NCI-H1105 treated with DMSO at 0.1 percent for 48 hours (cell line): Measurements from ENCODE around the gene KCNH4.

Source experiments
- DNase-seq: peaks from one replicate; lab custom pipeline; 2025; lab: John Stamatoyannopoulos, UW

The KCNH4 gene

GRCh38 chr17:42117397-42118125, 63.4 kb downstream of the KCNH4 start:
- DNase-seq = no peak

- DNase-seq = peak; percentile 58
Observed at GRCh38 chr17:42116705-42117396, 64.1 kb downstream of the KCNH4 start.

DNA sequence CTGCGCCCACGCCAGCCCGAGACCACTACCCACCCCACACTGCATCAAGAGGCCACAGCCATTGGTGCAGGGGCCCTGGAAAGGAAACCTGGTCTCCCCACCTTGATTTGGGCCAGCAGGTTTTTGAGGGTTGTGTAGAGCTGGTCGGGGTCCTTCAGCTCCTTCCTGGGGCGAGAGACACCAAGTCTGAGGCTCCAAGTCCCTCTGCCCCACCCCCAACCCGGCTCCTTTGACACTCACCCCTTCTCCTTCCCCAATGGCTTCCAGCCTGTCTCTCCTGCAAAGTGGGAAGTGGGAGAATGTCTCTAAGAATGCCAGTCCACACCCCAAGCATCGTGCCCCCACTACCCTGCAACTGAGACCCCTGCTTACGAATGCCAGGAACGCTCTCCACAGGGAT, 66.8 kb downstream of the KCNH4 start:
- no peak for DNase-seq

- DNase-seq = no peak
Observed at GRCh38 chr17:42113293-42114069, 67.5 kb downstream of the KCNH4 start.

- DNase-seq = no peak
Observed at GRCh38 chr17:42112552-42113176, 68.3 kb downstream of the KCNH4 start, which contains the start of gene DHX58. Gene DHX58, minus strand, starts transcription at chr17:42112714. Its CDS starts 822 bp downstream, at chr17:42111892.

DNA sequence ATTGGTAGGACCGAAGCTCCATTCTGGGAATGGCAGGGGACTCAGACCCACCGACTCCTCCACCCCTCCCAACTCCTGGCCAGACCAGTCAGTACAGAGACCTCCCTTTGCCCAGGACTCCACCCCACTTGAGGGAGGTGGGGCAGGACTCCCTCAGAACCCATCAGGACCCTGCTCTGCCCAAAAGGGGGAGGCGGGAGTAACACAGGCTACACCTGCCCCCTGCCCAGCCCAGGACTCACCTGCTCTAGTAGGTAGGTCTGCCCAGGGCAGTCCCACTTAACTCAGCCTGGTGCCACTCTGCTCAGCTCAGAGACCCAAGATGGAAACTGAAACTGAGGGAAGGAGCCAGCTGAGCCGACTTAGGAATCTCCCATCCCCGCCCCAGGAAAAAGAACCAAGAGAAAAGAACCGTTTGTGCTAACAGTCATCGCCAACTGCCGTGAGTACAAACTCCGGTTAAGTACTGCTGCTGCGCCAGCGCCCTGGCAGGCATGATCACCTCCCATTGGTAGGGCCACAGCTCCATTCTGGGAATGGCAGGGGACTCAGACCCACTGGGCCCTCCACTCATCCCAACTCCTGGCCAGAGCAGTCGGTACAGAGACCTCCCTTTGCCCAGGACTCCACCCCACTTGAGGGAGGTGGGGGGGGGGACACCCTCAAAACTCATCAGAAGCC, 68.9 kb downstream of the KCNH4 start:
- no peak for DNase-seq

DNA sequence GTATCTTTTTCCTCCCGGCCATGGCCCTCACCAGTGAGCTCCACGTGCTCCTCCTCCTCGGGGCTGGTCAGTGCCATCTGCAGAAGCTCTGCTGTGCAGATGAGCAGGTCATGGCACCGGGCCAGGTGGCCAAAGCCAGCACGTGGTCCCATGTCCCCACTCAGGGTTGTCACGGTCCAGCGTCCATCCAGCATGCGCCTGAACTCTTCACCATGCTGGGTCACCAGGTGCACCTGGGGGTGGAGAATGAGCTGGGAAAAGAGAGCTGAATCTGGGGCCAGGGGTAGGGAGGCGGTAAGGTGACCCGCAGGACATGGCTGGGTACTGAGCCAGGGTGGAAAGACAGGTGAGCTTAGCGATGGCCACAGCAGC, 69.7 kb downstream of the KCNH4 start:
- DNase-seq = no peak

- DNase-seq = no peak
Observed at GRCh38 chr17:42110301-42111264, 70.4 kb downstream of the KCNH4 start.

DNA sequence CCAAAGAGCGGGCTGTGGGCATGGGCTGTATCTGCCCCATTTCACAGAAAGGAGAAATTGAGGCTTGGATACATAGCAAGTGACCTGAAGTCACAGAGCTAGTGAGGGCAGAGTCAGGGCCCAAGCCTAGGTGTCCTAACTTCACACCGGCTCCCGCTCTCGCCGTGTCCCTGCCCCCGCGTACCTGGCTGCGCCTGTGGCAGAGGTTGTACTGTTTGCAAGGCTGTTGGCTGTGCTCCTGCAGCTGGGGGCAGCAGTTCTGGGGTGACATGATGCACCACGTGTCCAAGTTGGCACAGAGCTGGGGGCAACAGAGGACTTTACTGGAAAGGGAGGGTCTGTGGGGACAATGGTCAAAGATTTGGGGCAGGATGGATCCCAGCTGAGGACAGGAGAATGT, 71.9 kb downstream of the KCNH4 start:
- no peak for DNase-seq

GRCh38 chr17:42107597-42108576, 73.1 kb downstream of the KCNH4 start:
- DNase-seq = peak; percentile 74

GRCh38 chr17:42107124-42107523, 73.8 kb downstream of the KCNH4 start:
- DNase-seq = no peak
